IMR-90 (cell line): ENCODE results near the gene PCDHGC4.

Experiments used
- BHLHE40 ChIP-seq: fragments of 150-350 bp; IDR thresholded peaks from 2 replicates; pipeline ENCODE4 v1.6.1; 2016; ENCODE audit warnings: mild to moderate bottlenecking, low read depth, low read length
- CEBPB ChIP-seq: IDR thresholded peaks from 2 replicates; pipeline ENCODE4 v1.6.1; 2012; ENCODE audit warnings: low read depth, low read length, improper control_type of control experiment
- CTCF ChIP-seq: conservative IDR thresholded peaks from 2 replicates; pipeline ENCODE4 v1.5.1; 2012; ENCODE audit warnings: mild to moderate bottlenecking, low read depth, low read length, improper control_type of control experiment
- ELK1 ChIP-seq: fragments of 150-350 bp; IDR thresholded peaks from 2 replicates; pipeline ENCODE4 v1.6.1; 2016; ENCODE audit warnings: low read depth, mild to moderate bottlenecking, low read length, moderate library complexity, borderline replicate concordance
- MAZ ChIP-seq: IDR thresholded peaks from 2 replicates; pipeline ENCODE4 v1.6.1; 2012; ENCODE audit warnings: low read depth, mild to moderate bottlenecking, low read length, improper control_type of control experiment, moderate library complexity, borderline replicate concordance
- POLR2A ChIP-seq: IDR thresholded peaks from 2 replicates; pipeline ENCODE4 v1.6.1; 2012; ENCODE audit warnings: mild to moderate bottlenecking, low read depth, low read length
- SMC3 ChIP-seq: fragments of 150-350 bp; IDR thresholded peaks from 2 replicates; pipeline ENCODE4 v1.6.1; 2016; ENCODE audit warnings: low read depth, mild to moderate bottlenecking, antibody characterized with exemption, low read length, moderate library complexity

- no peak for TF ChIP-seq BHLHE40
- TF ChIP-seq CTCF, result no peak
- no peak for TF ChIP-seq SMC3
- no peak for TF ChIP-seq POLR2A
- TF ChIP-seq CEBPB, result no peak
- TF ChIP-seq ELK1, result no peak
- TF ChIP-seq MAZ, result no peak
These were observed 19.5 kb upstream of the PCDHGC4 start for GRCh38 chr5:141465351-141465750.
